Measurements from ENCODE around the gene SPON2.

The SPON2 gene

GRCh38 chr4:1196421-1197183, 24.2 kb upstream of the SPON2 start:
- no peaks in the 10 kb centered on the region for H3K36me3 ChIP-seq (ENCODE audit: control insufficient read depth, insufficient read depth, low read length)
- no peaks in the 10 kb centered on the region for H3K9me3 ChIP-seq (ENCODE audit: control insufficient read depth, low read length)
- no peaks in the 10 kb centered on the region for H3K27me3 ChIP-seq (ENCODE audit: control insufficient read depth, insufficient read depth, low read length)
- peaks cover 26% of the 10 kb centered on the region for H3K4me1 ChIP-seq (ENCODE audit: control insufficient read depth, insufficient read depth, low read length)
- H3K9ac ChIP-seq (ENCODE audit: low read length) = no peak overlapping the region
- H3K4me3 ChIP-seq (ENCODE audit: low read length) = no peak overlapping the region

GRCh38 chr4:1195891-1196401, 23.6 kb upstream of the SPON2 start:
- no peak overlapping the region for H3K4me3 ChIP-seq (ENCODE audit: low read length)
- H3K36me3 ChIP-seq (ENCODE audit: control insufficient read depth, insufficient read depth, low read length) = no peaks in the 10 kb centered on the region
- H3K4me1 ChIP-seq (ENCODE audit: control insufficient read depth, insufficient read depth, low read length) = peaks cover 28% of the 10 kb centered on the region
- H3K27me3 ChIP-seq (ENCODE audit: control insufficient read depth, insufficient read depth, low read length) = no peaks in the 10 kb centered on the region
- H3K9me3 ChIP-seq (ENCODE audit: control insufficient read depth, low read length) = no peaks in the 10 kb centered on the region
- no peak overlapping the region for H3K9ac ChIP-seq (ENCODE audit: low read length)

GRCh38 chr4:1195109-1195671, 22.8 kb upstream of the SPON2 start:
- Histone ChIP-seq H3K9ac (ENCODE audit: low read length) (no peak overlapping the region), H3K4me3 (ENCODE audit: low read length) (no peak overlapping the region), H3K4me1 (ENCODE audit: control insufficient read depth, insufficient read depth, low read length) (peaks cover 22% of the 10 kb centered on the region), H3K9me3 (ENCODE audit: control insufficient read depth, low read length) (no peaks in the 10 kb centered on the region), H3K36me3 (ENCODE audit: control insufficient read depth, insufficient read depth, low read length) (no peaks in the 10 kb centered on the region), H3K27me3 (ENCODE audit: control insufficient read depth, insufficient read depth, low read length) (no peaks in the 10 kb centered on the region)

- Histone ChIP-seq H3K4me1 (ENCODE audit: control insufficient read depth, insufficient read depth, low read length) (peaks cover 22% of the 10 kb centered on the region), H3K9me3 (ENCODE audit: control insufficient read depth, low read length) (no peaks in the 10 kb centered on the region), H3K27me3 (ENCODE audit: control insufficient read depth, insufficient read depth, low read length) (no peaks in the 10 kb centered on the region), H3K9ac (ENCODE audit: low read length) (peak overlapping the region; percentile 31), H3K4me3 (ENCODE audit: low read length) (no peak overlapping the region), H3K36me3 (ENCODE audit: control insufficient read depth, insufficient read depth, low read length) (no peaks in the 10 kb centered on the region)
Observed at GRCh38 chr4:1194010-1194900, 21.9 kb upstream of the SPON2 start.

- Histone ChIP-seq H3K27me3 (ENCODE audit: control insufficient read depth, insufficient read depth, low read length) (no peaks in the 10 kb centered on the region), H3K9me3 (ENCODE audit: control insufficient read depth, low read length) (no peaks in the 10 kb centered on the region), H3K4me1 (ENCODE audit: control insufficient read depth, insufficient read depth, low read length) (peaks cover 22% of the 10 kb centered on the region), H3K4me3 (ENCODE audit: low read length) (no peak overlapping the region), H3K36me3 (ENCODE audit: control insufficient read depth, insufficient read depth, low read length) (no peaks in the 10 kb centered on the region), H3K9ac (ENCODE audit: low read length) (peak overlapping the region; percentile 31)
Observed at GRCh38 chr4:1193206-1194009, 21.0 kb upstream of the SPON2 start.

- Histone ChIP-seq H3K9ac (ENCODE audit: low read length) (peak overlapping the region; percentile 59), H3K4me3 (ENCODE audit: low read length) (no peak overlapping the region), H3K4me1 (ENCODE audit: control insufficient read depth, insufficient read depth, low read length) (peaks cover 22% of the 10 kb centered on the region), H3K36me3 (ENCODE audit: control insufficient read depth, insufficient read depth, low read length) (no peaks in the 10 kb centered on the region), H3K9me3 (ENCODE audit: control insufficient read depth, low read length) (no peaks in the 10 kb centered on the region), H3K27me3 (ENCODE audit: control insufficient read depth, insufficient read depth, low read length) (no peaks in the 10 kb centered on the region)
Observed at GRCh38 chr4:1192493-1193205, 20.3 kb upstream of the SPON2 start.

GRCh38 chr4:1192091-1192492, 19.7 kb upstream of the SPON2 start:
- Histone ChIP-seq H3K9me3 (ENCODE audit: control insufficient read depth, low read length) (no peaks in the 10 kb centered on the region), H3K27me3 (ENCODE audit: control insufficient read depth, insufficient read depth, low read length) (no peaks in the 10 kb centered on the region), H3K36me3 (ENCODE audit: control insufficient read depth, insufficient read depth, low read length) (no peaks in the 10 kb centered on the region), H3K4me3 (ENCODE audit: low read length) (no peak overlapping the region), H3K9ac (ENCODE audit: low read length) (peak overlapping the region; percentile 59), H3K4me1 (ENCODE audit: control insufficient read depth, insufficient read depth, low read length) (peaks cover 22% of the 10 kb centered on the region)

- H3K9ac ChIP-seq (ENCODE audit: low read length) = peak overlapping the region; percentile 59
- peaks cover 22% of the 10 kb centered on the region for H3K4me1 ChIP-seq (ENCODE audit: control insufficient read depth, insufficient read depth, low read length)
- no peaks in the 10 kb centered on the region for H3K27me3 ChIP-seq (ENCODE audit: control insufficient read depth, insufficient read depth, low read length)
- no peaks in the 10 kb centered on the region for H3K36me3 ChIP-seq (ENCODE audit: control insufficient read depth, insufficient read depth, low read length)
- H3K9me3 ChIP-seq (ENCODE audit: control insufficient read depth, low read length) = no peaks in the 10 kb centered on the region
- no peak overlapping the region for H3K4me3 ChIP-seq (ENCODE audit: low read length)
Observed at GRCh38 chr4:1191621-1192020, 19.2 kb upstream of the SPON2 start.

- Histone ChIP-seq H3K4me1 (ENCODE audit: control insufficient read depth, insufficient read depth, low read length) (peaks cover 10% of the 10 kb centered on the region), H3K27me3 (ENCODE audit: control insufficient read depth, insufficient read depth, low read length) (no peaks in the 10 kb centered on the region), H3K4me3 (ENCODE audit: low read length) (no peak overlapping the region), H3K36me3 (ENCODE audit: control insufficient read depth, insufficient read depth, low read length) (no peaks in the 10 kb centered on the region), H3K9ac (ENCODE audit: low read length) (no peak overlapping the region), H3K9me3 (ENCODE audit: control insufficient read depth, low read length) (no peaks in the 10 kb centered on the region)
Observed at GRCh38 chr4:1187182-1187581, 14.8 kb upstream of the SPON2 start.

- no peaks in the 10 kb centered on the region for H3K9me3 ChIP-seq (ENCODE audit: control insufficient read depth, low read length)
- peaks cover 2% of the 10 kb centered on the region for H3K4me1 ChIP-seq (ENCODE audit: control insufficient read depth, insufficient read depth, low read length)
- H3K27me3 ChIP-seq (ENCODE audit: control insufficient read depth, insufficient read depth, low read length) = no peaks in the 10 kb centered on the region
- H3K36me3 ChIP-seq (ENCODE audit: control insufficient read depth, insufficient read depth, low read length) = no peaks in the 10 kb centered on the region
- no peak overlapping the region for H3K9ac ChIP-seq (ENCODE audit: low read length)
- no peak overlapping the region for H3K4me3 ChIP-seq (ENCODE audit: low read length)
Observed at GRCh38 chr4:1183985-1184773, 11.8 kb upstream of the SPON2 start.

All from mucosa of stomach (tissue), 1 donor.